Common myeloid progenitor, CD34-positive (primary cell): ENCODE data around the gene BTD.

Experiments
- CTCF ChIA-PET: fragments of 350-600 bp; sonication (Branson Sonifier 250); formaldehyde crosslinking; loops from one replicate; lab custom pipeline; 2021; ENCODE audit warnings: antibody characterized with exemption; lab: Charles Lee
- POLR2A ChIA-PET: fragments of 350-600 bp; sonication (Branson Sonifier 250); formaldehyde crosslinking; loops from one replicate; lab custom pipeline; 2021; ENCODE audit warnings: antibody characterized with exemption; lab: Charles Lee
- DNase-seq, 3 donors: peaks; one replicate each; pipeline versions ENCODE4 v3.0.0 to v3.0.0-alpha.2; 2013
- H3K27ac ChIP-seq, 2 experiments: 1 replicate in 1 of 2; 2 replicates in 1 of 2; pipeline ENCODE4 v1.7.0; 2013; ENCODE audit warnings: inconsistent platforms in 2 of 2, low read length in 2 of 2, mild to moderate bottlenecking in 2 of 2, low read depth in 1 of 2, moderate library complexity in 1 of 2; ENCODE audit not compliant: severe bottlenecking in 2 of 2, insufficient read depth in 1 of 2, poor library complexity in 1 of 2
- H3K27me3 ChIP-seq, 5 experiments: replicated peaks in 2 of 5; 1 replicate in 3 of 5; 2 replicates in 2 of 5; pipeline versions ENCODE4 v1.6.1 to v1.7.0; 2013; ENCODE audit warnings: low read length in 4 of 5, mild to moderate bottlenecking in 2 of 5, moderate library complexity in 2 of 5, inconsistent platforms in 1 of 5; ENCODE audit not compliant: insufficient read depth in 5 of 5, control insufficient read depth in 4 of 5
- H3K36me3 ChIP-seq, 4 experiments: 1 replicate in 2 of 4; 2 replicates in 2 of 4; pipeline versions ENCODE4 v1.6.1 to v1.7.0; 2013; ENCODE audit warnings: low read length in 3 of 4, control low read depth in 1 of 4, mild to moderate bottlenecking in 1 of 4; ENCODE audit not compliant: control insufficient read depth in 4 of 4, insufficient read depth in 4 of 4
- H3K4me1 ChIP-seq, 4 experiments: 1 replicate in 3 of 4; 2 replicates in 1 of 4; pipeline versions ENCODE4 v1.6.1 to v1.7.1; 2013; ENCODE audit warnings: low read length in 3 of 4, mild to moderate bottlenecking in 3 of 4, control low read depth in 1 of 4, inconsistent platforms in 1 of 4, moderate library complexity in 1 of 4; ENCODE audit not compliant: control insufficient read depth in 4 of 4, insufficient read depth in 4 of 4; ENCODE audit errors: control extremely low read depth in 1 of 4
- H3K4me3 ChIP-seq, 7 experiments: 1 replicate in 4 of 7; 2 replicates in 3 of 7; pipeline versions ENCODE4 v1.5.1 to v1.7.0; 2013; ENCODE audit warnings: mild to moderate bottlenecking in 7 of 7, low read length in 6 of 7, moderate library complexity in 6 of 7, inconsistent platforms in 2 of 7, low read depth in 2 of 7, control low read depth in 1 of 7; ENCODE audit not compliant: insufficient read depth in 4 of 7, control insufficient read depth in 1 of 7; ENCODE audit errors: extremely low read depth in 1 of 7
- H3K9me3 ChIP-seq, 5 experiments: 1 replicate in 4 of 5; 2 replicates in 1 of 5; pipeline versions ENCODE4 v1.6.1 to v1.7.1; 2013; ENCODE audit warnings: low read length in 4 of 5, mild to moderate bottlenecking in 2 of 5, inconsistent platforms in 1 of 5, low read depth in 1 of 5, moderate library complexity in 1 of 5; ENCODE audit not compliant: control insufficient read depth in 4 of 5, insufficient read depth in 2 of 5; ENCODE audit errors: control extremely low read depth in 1 of 5
- WGBS: methylation state at CpG from one replicate; pipeline ENCODE4 v1.1.5; 2013; ENCODE audit not compliant: insufficient coverage; 5-methylcytosine and 5-hydroxymethylcytosine counted together

The BTD gene

DNA sequence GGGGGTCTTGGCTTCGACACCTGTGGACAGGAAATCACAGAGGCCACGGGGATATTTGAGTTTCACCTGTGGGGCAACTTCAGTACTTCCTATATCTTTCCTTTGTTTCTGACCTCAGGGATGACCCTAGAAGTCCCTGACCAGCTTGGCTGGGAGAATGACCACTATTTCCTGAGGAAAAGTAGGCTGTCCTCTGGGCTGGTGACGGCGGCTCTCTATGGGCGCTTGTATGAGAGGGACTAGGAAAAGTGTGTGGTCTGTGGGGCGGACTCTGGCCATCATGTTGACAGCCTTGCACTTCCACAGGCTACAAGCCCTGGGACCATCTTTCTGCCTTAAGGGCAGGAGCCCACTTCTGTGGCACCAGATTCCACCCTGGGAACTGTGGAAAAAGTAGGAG lies 43.7 kb downstream of the BTD start:
- ChIA-PET CTCF (interaction anchor here (1.5 kb wide), 1 partner anchor 15 kb away, joined by 4 read pairs; no protein-coding TSS in a partner anchor), POLR2A (no interaction called here)
- WGBS: 100% methylated on average over 3 of the region's 6 CpGs
- no peak overlapping the region for H3K27ac ChIP-seq
- no peak for DNase-seq
- peaks cover 16 to 37% (median 24%) of the 10 kb centered on the region in 4 experiments for H3K4me1 ChIP-seq
- H3K4me3 ChIP-seq: no peak overlapping the region
- H3K27me3 ChIP-seq: peaks cover 0 to 35% (median 9%) of the 10 kb centered on the region in 5 experiments
- peaks cover 0 to 5% (median 0%) of the 10 kb centered on the region in 5 experiments for H3K9me3 ChIP-seq
- H3K36me3 ChIP-seq: peaks cover 0 to 5% (median 1%) of the 10 kb centered on the region in 4 experiments

DNA sequence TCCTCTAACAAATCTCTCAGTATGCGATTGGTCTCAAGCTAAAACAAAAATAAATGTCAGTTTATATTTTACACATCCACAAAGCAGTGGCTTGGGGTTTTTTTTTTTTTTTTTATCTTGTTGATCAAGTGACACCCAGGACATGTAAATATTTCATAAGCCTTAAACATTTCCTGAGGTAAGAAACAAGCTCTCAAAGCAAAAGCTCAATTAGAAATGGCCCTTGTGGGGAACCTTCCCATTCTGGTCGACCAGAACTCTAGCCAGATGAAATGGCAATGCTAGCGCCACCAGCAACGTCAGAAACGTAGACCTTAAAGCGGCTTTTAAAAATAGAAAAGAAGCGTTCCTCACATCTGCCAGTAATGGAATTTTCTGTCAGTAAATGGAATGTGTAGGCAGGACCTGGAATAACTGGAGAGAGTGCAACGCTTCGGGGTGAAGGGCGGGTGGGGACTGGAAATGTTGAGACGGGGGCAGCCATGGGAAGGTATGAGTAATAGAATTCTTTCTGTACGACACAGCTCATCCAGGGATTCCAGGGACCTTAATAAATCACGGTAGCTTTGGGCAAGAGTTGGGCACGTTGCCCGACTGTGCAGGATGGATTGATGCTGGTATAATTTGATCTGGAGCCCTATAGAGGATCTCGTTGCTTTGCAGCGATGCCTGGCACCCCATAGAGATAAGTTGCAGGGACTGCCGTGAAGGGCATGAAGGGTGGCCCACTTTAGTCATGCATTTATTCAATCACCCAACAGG lies 44.4 kb downstream of the BTD start:
- CTCF ChIA-PET: interaction anchor here (0.8 to 1.5 kb wide), 2 partner anchors 15 to 30 kb away, joined by 3 to 4 read pairs; no protein-coding TSS in a partner anchor
- no peak for DNase-seq
- POLR2A ChIA-PET: no interaction called here
- Histone ChIP-seq H3K27ac (no peak overlapping the region), H3K27me3 (peaks cover 0 to 40% (median 12%) of the 10 kb centered on the region in 5 experiments), H3K4me3 (no peak overlapping the region), H3K4me1 (peaks cover 16 to 37% (median 24%) of the 10 kb centered on the region in 4 experiments), H3K36me3 (peaks cover 0 to 5% (median 1%) of the 10 kb centered on the region in 4 experiments), H3K9me3 (peaks cover 0 to 5% (median 0%) of the 10 kb centered on the region in 5 experiments)
- 94% methylated on average over 15 of the region's 18 CpGs for WGBS

DNA sequence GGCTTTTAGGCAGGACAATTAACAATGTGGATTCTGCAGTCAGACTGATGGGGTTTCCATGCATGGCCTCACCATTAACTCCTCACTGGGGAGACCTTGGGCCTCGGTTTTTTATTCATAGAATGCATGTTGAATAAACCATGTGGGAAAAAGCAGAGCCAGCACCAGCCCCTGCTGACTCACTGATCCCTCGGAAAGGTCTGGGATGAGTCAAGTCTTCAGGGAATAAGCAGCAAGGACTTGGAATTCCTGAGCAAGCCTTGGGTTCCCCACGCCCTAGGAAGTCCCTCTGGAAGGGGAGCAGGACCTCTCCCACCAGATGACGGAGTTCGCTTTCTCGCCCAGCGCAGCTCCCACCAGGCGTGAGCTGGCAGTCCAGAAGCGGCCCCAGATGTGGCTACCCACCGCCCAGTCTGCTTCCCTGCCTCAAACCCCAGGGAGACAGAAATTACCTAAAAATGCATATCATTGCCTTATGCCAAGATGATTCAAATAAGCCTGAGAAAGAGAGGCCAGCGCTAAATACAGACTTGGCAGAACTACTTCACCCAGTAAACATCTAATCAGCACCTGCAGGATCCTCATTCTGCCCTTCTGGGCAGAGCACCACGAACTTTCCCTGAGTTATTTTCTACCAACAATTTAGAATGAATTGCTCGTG lies 45.4 kb downstream of the BTD start:
- Histone ChIP-seq H3K36me3 (peaks cover 0 to 5% (median under 1%) of the 10 kb centered on the region in 4 experiments), H3K27ac (no peak overlapping the region), H3K27me3 (peaks cover 0 to 49% (median 14%) of the 10 kb centered on the region in 5 experiments), H3K4me3 (peak overlapping the region in 3 of 7 experiments; percentile 20 to 55 (median 31)), H3K9me3 (peaks cover 0 to 5% (median 0%) of the 10 kb centered on the region in 5 experiments), H3K4me1 (peaks cover 16 to 37% (median 24%) of the 10 kb centered on the region in 4 experiments)
- 79% methylated on average over 9 of the region's 13 CpGs for WGBS
- POLR2A ChIA-PET: interaction anchor here (0.5 to 0.9 kb wide), 2 partner anchors 24 to 112 kb away, joined by 3 read pairs; no protein-coding TSS in a partner anchor
- DNase-seq: no peak
- CTCF ChIA-PET: interaction anchor here (1.0 kb wide), 1 partner anchor 35 kb away, joined by 3 read pairs; no protein-coding TSS in a partner anchor

DNA sequence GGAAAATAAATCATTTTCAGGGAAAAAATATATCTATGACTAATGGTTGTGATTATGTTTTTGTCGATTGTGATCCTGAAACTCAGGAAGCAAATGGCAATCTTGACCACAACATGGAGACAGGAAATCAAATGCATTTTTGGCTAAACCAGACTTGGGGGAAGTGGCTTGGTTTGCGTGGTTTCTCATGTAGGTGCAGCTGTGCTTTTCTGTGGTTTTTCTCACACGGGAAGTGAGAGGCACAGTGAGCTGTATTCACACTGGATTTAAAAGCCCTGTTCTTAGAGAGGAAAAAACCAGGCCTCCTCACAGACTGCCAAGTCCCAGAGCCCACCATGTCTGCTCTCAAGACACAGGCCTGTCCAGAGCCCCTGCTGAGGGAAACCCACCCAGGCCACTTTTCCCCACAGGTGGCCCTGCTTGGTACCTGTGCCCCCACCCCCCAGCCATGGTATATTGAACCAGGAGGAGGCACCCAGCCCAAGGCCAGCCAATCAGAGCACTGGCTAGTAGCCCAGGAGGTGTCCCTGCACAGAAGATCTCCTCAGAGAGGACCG lies 46.1 kb downstream of the BTD start:
- Histone ChIP-seq H3K9me3 (peaks cover 0 to 5% (median 0%) of the 10 kb centered on the region in 5 experiments), H3K36me3 (peaks cover 0 to 5% (median 0%) of the 10 kb centered on the region in 4 experiments), H3K4me3 (peak overlapping the region in 3 of 7 experiments; percentile 4 to 55 (median 19)), H3K27ac (no peak overlapping the region), H3K4me1 (peaks cover 16 to 37% (median 24%) of the 10 kb centered on the region in 4 experiments), H3K27me3 (peaks cover 0 to 56% (median 14%) of the 10 kb centered on the region in 5 experiments)
- CTCF ChIA-PET: interaction anchor here (1.0 kb wide), 1 partner anchor 35 kb away, joined by 3 read pairs; no protein-coding TSS in a partner anchor
- DNase-seq: peak; percentile 95 to 98 (median 97)
- 18% methylated on average over 4 of the region's 4 CpGs for WGBS
- POLR2A ChIA-PET: interaction anchor here (0.9 kb wide), 1 partner anchor 23 kb away, joined by 3 read pairs; no protein-coding TSS in a partner anchor

DNA sequence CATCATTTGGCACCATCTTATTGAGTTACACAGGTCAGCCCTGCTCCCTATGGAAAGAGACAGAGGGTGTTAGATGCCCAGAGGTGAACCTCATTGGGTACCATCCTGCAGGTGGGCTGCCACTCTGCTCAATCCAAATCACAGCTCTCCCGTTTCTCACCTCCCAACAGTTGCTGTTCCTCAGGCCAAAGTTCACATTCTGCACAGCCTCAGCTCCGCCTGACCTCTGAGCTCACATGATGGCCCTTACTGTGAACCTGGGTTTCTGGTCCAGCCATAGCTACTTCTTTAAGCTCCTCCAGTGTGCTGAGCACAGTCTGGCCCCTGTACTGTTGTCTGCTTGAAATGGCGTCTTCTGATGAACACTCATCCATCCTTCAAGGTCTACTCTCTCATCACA lies 47.8 kb downstream of the BTD start:
- peaks cover 16 to 37% (median 24%) of the 10 kb centered on the region in 4 experiments for H3K4me1 ChIP-seq
- no peak overlapping the region for H3K27ac ChIP-seq
- POLR2A ChIA-PET: no interaction called here
- DNase-seq: no peak
- H3K9me3 ChIP-seq: peaks cover 0 to 5% (median 0%) of the 10 kb centered on the region in 5 experiments
- WGBS: 97% methylated on average over 3 of the region's 3 CpGs
- peaks cover 0 to 5% (median 0%) of the 10 kb centered on the region in 4 experiments for H3K36me3 ChIP-seq
- H3K27me3 ChIP-seq: peaks cover 0 to 62% (median 14%) of the 10 kb centered on the region in 5 experiments
- CTCF ChIA-PET: interaction anchor here (0.9 to 1.8 kb wide), 4 partner anchors 9 to 21 kb away, joined by 3 to 6 read pairs (median 4); no protein-coding TSS in a partner anchor
- H3K4me3 ChIP-seq: no peak overlapping the region

DNA sequence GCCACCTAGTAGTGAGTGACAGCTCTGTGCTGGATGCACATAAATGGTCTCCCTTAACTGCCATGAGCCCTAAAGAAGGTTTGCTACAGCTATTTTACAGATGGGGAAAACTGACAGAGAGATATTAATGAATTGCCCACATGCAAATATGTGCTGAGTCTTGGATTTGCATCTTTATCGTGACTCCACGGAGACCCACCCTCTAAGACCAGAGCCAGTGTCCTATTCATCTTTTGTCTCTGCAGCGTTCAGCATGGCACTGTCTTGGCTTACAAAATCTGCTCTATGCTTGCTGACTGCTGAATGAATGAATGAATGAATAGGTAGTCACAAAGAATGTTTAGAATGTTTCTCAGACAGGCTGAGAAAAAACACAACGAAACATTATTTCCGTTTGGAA lies 48.3 kb downstream of the BTD start:
- Histone ChIP-seq H3K4me3 (no peak overlapping the region), H3K27ac (no peak overlapping the region), H3K9me3 (peaks cover 0 to 5% (median 0%) of the 10 kb centered on the region in 5 experiments), H3K36me3 (peaks cover 0 to under 1% (median 0%) of the 10 kb centered on the region in 4 experiments), H3K27me3 (peaks cover 0 to 57% (median 14%) of the 10 kb centered on the region in 5 experiments), H3K4me1 (peaks cover 16 to 37% (median 24%) of the 10 kb centered on the region in 4 experiments)
- CTCF ChIA-PET: interaction anchor here (0.9 to 1.8 kb wide), 4 partner anchors 9 to 20 kb away, joined by 3 to 6 read pairs (median 4); no protein-coding TSS in a partner anchor
- WGBS: 100% methylated on average over 3 of the region's 5 CpGs
- POLR2A ChIA-PET: no interaction called here
- no peak for DNase-seq
